HG02798 (cell line): ENCODE data around the gene DVL3.

Source experiments
- ATAC-seq: cut with Tn5 transposase; IDR thresholded peaks from one replicate; pipeline ENCODE4 v1.9.1; 2021; ENCODE audit warnings: mild to moderate bottlenecking; ENCODE audit not compliant: unreplicated experiment, poor library complexity

DVL3 gene

GRCh38 chr3:184175506-184175905 is 20.3 kb downstream of the DVL3 start:
- no peak for ATAC-seq

GRCh38 chr3:184175981-184176376 is 20.8 kb downstream of the DVL3 start:
- no peak for ATAC-seq

GRCh38 chr3:184176377-184177330 is 21.5 kb downstream of the DVL3 start:
- ATAC-seq = no peak

GRCh38 chr3:184177331-184177731 is 22.2 kb downstream of the DVL3 start:
- ATAC-seq = no peak

GRCh38 chr3:184177767-184178306 is 22.7 kb downstream of the DVL3 start:
- no peak for ATAC-seq

- no peak for ATAC-seq
Measured at GRCh38 chr3:184178521-184179138, 23.5 kb downstream of the DVL3 start.

GRCh38 chr3:184180165-184180564 is 25.0 kb downstream of the DVL3 start:
- no peak for ATAC-seq

- no peak for ATAC-seq
Measured at GRCh38 chr3:184181596-184181995, 26.4 kb downstream of the DVL3 start.

GRCh38 chr3:184183679-184184078 is 28.5 kb downstream of the DVL3 start:
- no peak for ATAC-seq

- no peak for ATAC-seq
Measured at GRCh38 chr3:184184546-184185230, 29.5 kb downstream of the DVL3 start.

- peak; percentile 97 for ATAC-seq
Measured at GRCh38 chr3:184185461-184186183, 30.4 kb downstream of the DVL3 start.

- ATAC-seq = peak; percentile 24
Measured at GRCh38 chr3:184186184-184186901, 31.2 kb downstream of the DVL3 start, which contains the start of gene ABCF3. TSS of gene ABCF3 (plus strand) at chr3:184186199. CDS start at chr3:184186208, 9 bp downstream.

GRCh38 chr3:184186902-184187207 is 31.7 kb downstream of the DVL3 start:
- no peak for ATAC-seq

GRCh38 chr3:184188080-184188479 is 32.9 kb downstream of the DVL3 start:
- no peak for ATAC-seq

GRCh38 chr3:184189421-184189820 is 34.2 kb downstream of the DVL3 start:
- no peak for ATAC-seq

GRCh38 chr3:184192889-184193288 is 37.7 kb downstream of the DVL3 start:
- no peak for ATAC-seq

GRCh38 chr3:184193991-184194539 is 38.9 kb downstream of the DVL3 start:
- ATAC-seq = no peak

- no peak for ATAC-seq
Measured at GRCh38 chr3:184196536-184196935, 41.4 kb downstream of the DVL3 start.

- no peak for ATAC-seq
Measured at GRCh38 chr3:184198509-184198908, 43.3 kb downstream of the DVL3 start.
